GM18868 (cell line): Measurements from ENCODE around the gene RCSD1.
A peak's percentile ranks its signal among the peaks of the same experiment; 100 is the strongest.
"Not testable (repeated sequence)": the region's sequence is repeated elsewhere in the genome, so short reads cannot be mapped to it uniquely, and the experiment has no call there.

ENCODE experiments used
- ATAC-seq: cut with Tn5 transposase; IDR thresholded peaks from one replicate; pipeline ENCODE4 v1.9.1; 2021; ENCODE audit warnings: mild to moderate bottlenecking, moderate library complexity; ENCODE audit not compliant: unreplicated experiment

Gene RCSD1

GRCh38 chr1:167629681-167630567, at the start of gene RCSD1:
Gene RCSD1 (plus strand): TSS chr1:167630232. CDS start chr1:167630424, 192 bp downstream.
- ATAC-seq: peak; percentile 19

GRCh38 chr1:167582064-167582463, 48.0 kb upstream of the RCSD1 start:
- ATAC-seq: no peak

GRCh38 chr1:167582722-167583121, 47.3 kb upstream of the RCSD1 start:
- no peak for ATAC-seq

- no peak for ATAC-seq
Measured at GRCh38 chr1:167584581-167584980, 45.5 kb upstream of the RCSD1 start.

DNA sequence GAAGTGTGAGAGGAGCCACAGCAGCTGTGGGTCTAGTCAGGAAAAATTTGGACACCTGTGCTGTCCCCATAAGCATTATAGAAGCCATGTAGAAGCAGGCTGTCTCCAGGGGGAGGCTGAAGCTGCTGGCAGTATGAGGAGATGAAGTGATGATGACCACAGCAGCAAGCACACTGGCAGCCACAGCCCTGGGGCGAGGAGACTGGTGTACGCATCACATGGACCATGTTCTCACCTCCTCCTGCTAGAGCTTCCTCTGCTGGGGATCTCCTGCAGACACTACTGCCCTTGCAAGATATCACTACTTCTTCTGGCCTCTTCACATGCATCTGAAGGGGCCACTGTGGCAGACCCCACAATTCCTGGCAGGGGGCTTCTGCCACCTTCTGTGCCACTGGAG, 42.7 kb upstream of the RCSD1 start:
- no peak for ATAC-seq

DNA sequence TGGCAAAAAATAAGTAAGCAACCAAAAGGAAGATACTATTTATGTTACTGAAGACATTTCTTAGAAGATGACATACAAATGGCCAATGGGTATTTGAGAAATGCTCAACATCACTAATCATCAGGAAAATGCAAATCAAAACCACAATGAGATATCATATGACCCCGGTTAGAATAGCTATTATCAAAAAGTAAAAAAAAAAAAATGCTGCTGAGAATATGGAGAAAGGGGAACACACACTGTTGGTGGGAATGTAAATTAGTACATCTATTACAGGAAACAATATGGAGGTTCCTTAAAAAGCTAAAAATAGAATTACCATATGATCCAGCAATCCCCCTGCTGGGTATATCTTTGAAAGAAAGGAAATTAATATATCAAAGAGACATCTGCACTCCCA, 42.2 kb upstream of the RCSD1 start:
- no peak for ATAC-seq

GRCh38 chr1:167588361-167588760, 41.7 kb upstream of the RCSD1 start:
- ATAC-seq: no peak

- no peak for ATAC-seq
Measured at GRCh38 chr1:167592475-167592874, 37.6 kb upstream of the RCSD1 start.

GRCh38 chr1:167593860-167594259, 36.2 kb upstream of the RCSD1 start:
- no peak for ATAC-seq

- no peak for ATAC-seq
Measured at GRCh38 chr1:167594822-167595221, 35.2 kb upstream of the RCSD1 start.

DNA sequence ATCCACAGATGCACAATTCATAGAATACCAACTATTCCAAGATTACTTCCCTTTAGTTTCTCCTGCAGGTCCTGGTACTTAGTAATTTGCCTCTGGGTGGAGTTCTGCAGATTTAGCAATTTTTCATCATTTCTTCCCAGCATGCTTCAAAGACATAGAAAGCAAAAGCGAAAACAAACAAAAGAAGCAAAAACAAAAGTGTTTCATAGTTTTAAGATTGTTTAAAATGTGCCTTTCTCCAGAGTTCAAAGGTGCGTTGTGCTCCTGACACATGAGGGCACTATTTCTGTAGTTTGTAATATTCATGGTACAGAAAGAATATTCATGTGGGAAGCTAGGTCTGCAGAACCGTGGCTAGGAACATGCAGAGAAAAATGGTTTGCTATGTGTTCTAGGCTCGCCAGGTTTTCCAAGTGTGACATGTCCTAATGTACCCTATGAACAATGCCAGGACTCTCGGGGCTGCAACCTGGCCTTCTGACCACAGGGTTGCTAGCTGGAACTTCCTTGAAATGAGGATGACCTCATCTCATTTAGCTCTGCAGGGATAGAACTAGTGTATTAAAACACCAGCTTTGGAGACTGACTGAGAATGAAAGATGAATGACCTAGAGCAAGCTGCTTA, 30.0 kb upstream of the RCSD1 start:
- peak; percentile 65 for ATAC-seq

DNA sequence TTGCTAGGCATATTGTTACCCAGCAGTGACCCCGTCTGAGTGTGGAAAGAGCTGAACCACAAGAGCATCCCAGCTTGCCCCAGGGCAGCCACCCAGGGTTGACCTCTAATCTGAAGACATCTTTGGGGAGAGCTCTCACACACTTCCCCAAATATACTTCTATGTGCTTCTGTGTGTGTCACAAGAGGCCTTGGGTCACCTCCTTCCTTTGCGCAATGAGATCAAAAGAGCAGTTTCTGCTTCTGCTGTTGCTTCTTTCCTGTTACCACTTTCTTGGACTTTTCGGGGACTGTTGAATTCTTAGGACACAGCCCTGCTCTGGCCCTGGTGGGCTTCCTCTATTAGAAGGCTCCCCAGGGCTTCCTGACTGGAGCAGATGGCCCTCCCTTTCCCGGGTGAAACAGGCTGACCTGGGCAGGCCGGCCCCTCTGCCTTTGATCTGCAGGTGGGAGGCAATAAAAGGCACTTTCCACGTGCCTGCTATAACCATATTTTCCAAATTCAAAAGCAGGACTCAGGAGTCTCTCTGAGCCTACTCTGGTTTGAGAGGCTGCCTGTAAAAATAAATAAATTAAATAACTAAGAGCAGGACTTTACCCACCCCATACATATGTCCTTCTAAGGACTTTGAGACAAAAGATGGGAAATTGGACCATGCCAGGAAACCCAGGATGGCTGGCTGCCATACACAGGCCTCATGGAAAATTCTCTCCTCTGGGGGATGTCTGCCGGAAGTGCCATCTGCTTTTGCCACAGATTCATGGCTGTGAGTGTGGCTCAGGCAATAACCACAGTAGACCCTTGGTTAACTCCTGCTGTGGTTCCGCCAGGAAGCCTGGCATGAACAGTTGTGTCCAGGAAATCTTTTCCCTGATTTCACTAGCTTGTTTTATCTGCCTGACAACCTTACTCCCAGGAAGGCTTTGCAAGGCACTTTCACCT, 28.3 kb upstream of the RCSD1 start:
- ATAC-seq: peak; percentile 41

GRCh38 chr1:167602840-167603239, 27.2 kb upstream of the RCSD1 start:
- ATAC-seq: no peak

DNA sequence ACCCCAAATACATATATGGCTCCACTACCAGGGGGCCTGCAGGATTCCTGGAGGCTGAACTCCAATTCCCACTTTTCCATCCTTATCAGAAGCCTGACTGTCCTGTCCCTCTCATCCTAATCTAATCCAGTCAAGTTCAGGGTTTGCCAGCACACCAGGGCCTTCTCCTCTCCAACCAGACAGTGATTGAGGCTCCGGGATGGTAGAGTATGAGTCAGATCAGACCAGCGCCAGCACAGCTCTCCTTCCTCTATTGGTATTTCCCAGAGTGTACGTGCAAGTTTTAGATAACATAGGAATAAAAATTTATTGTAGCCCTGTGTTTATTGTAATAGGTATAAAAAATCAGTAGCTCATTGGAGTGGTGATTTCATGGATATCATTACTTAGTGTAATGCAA, 24.5 kb upstream of the RCSD1 start:
- no peak for ATAC-seq

DNA sequence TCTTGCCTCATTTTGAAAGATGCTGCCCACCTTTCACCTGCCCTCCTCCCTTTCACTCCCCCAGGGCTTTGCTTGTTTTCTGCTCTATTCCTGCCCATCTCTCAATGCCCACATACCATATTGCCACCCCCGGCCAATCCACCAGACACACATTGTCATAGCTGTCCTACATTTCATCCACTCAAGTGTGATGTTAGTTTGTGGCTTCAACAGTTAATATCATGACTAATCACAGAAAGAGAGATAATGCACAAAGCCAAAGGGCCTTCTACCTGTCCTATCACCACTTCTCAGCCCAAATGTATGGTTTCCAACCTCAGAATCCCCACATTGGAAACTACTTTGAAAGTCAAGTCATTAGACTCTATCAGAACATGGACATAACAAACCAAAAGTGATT, 18.0 kb upstream of the RCSD1 start:
- ATAC-seq: no peak

GRCh38 chr1:167612587-167613385, 17.2 kb upstream of the RCSD1 start:
- no peak for ATAC-seq

GRCh38 chr1:167613984-167614383, 16.0 kb upstream of the RCSD1 start:
- ATAC-seq: not testable (repeated sequence)

DNA sequence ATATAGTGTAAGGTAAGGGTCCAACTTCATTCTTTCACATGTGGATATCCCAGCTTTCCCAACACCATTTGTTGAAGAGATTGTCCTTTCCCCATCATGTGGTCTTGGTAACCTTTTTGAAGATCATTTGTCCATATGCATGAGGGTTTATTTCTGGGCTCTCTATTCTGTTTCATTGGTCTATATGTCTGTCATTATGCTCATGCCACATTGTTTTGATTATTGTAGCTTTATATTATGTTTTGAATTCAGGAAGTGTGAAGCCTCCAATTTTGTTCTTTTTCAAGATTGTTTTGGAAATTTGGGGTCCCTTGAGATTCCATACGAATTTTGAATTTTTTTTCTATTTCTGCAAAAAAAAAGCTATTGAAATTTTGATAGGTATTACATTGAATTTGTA, 15.2 kb upstream of the RCSD1 start:
- no peak for ATAC-seq

DNA sequence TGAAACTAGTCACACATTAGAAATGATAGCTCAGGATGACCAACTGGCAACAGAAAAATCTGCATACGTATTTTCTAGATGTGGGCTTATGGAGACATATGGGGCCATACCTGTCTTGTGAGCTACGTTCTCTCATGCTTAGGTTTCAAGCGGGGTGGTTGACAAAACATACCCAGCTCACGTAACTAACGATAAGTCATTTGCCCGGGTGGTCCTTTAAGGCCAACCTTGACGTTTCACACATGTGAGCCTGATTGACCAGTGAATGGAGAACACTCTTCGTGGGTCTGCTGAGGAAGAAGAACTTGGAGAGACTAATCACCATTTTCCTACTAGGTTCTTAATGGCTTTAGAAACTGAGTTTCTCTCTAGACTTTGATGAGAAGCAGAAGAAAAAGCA, 13.5 kb upstream of the RCSD1 start:
- ATAC-seq: no peak
